Right lung (tissue), 5 donors: Measurements from ENCODE around the gene TMEM143. TPM values are rescaled to one million over a fixed set of nuclear protein-coding genes. Genes with fewer than 3 reads are reported as not detected.
A peak's percentile ranks its signal among the peaks of the same experiment; 100 is the strongest.
"Not testable (repeated sequence)": the region's sequence is repeated elsewhere in the genome, so short reads cannot be mapped to it uniquely, and the experiment has no call there.

Source experiments
- DNase-seq, 2 donors: peaks; one replicate each; pipeline ENCODE4 v3.0.0-alpha.2; 2013
- polyA plus RNA-seq, 5 donors: library from polyadenylated mRNA; unstranded; fragments of 120-200 nt; gene quantifications; one replicate each; pipeline versions ENCODE4 v1.2.1 to v1.2.3, GENCODE V29; 2013; ENCODE audit warnings: inconsistent platforms in 1 of 5, low replicate concordance in 1 of 5; ENCODE audit not compliant: insufficient read length in 5 of 5, insufficient read depth in 1 of 5

The TMEM143 gene
- polyA plus RNA-seq, 5 donors: 6.6 to 9.2 (median 7.7) TPM

DNA sequence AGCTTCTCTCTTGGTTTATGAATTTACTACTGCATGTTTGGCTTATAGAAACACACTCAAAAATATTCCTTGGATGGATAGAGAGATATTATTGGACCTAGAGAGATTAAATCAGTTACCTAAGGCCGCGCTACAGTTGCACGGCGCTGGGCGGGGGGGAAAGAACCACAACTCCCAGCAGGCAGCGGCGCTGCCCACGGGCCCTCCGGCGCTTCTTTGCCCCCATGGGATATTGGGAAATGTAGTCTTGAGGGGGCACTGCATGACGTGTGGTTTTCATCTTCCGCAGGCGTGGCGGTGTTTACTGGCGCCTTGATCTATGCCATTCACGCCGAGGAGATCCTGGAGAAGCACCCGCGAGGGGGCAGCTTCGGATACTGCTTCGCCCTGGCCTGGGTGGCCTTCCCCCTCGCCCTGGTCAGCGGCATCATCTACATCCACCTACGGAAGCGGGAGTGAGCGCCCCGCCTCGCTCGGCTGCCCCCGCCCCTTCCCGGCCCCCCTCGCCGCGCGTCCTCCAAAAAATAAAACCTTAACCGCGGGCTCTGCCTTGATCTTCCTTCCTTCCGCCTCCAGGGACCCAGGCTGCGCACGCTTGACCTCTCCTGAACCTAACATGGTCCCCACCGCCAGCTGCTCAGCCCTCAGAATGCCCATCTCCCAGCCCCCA, 33.6 kb downstream of the TMEM143 start:
- DNase-seq: peak; percentile 57

DNA sequence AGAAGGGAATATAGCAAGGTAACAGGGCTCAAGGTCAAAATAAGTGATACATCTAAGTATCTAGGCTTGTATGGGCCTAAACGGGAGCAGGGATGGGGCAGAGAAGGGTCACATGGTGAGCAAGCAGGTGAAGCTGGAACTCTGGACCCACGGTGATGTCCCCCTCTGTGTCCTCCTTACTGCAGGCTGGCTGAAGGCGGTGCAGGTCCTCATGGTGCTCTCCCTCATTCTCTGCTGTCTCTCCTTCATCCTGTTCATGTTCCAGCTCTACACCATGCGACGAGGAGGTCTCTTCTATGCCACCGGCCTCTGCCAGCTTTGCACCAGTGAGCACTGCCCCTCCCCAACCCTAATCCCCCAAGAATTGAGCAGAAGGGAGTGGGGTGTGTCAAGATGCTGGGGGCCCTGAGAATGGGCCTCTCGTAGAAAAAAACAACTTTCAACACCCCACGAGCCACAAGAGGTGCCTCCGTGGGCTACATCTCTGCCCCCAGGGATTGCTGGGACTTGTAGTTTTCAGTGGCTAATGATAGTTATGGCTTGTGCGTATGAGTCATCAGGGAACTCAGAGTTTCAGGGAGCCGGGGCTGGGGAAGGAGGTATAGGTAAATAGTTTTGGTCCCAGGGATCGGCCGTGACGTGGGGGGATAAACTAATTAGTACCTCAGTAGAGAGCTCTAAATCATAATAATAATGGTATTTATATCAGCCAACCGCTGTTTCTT, 34.4 kb downstream of the TMEM143 start:
- no peak for DNase-seq

DNA sequence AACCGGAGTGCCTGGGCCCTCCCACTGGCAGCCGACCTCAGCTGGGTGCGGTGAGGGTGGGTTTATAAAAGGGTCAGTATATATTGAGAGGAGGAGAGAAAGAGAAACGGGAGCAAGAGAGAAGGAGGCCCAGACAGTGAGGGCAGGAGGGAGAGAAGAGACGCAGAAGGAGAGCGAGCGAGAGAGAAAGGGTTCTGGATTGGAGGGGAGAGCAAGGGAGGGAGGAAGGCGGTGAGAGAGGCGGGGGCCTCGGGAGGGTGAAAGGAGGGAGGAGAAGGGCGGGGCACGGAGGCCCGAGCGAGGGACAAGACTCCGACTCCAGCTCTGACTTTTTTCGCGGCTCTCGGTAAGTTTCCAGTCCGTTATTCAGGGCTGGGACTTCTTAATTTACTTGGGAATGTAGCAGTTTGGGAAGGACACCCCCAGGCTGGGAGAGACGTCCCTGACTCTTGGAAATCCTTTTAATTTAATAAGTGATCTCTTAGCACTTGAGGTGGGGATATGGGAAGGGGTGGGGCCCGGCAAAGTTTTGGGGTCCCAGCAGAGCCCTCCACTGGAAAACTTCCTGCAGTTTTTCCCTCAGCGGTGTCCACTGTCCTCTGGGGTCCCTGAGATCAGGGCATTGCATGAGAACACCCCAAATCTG, 38.4 kb downstream of the TMEM143 start, which contains the start of gene EMP3:
Gene EMP3 (plus strand): TSS at position 288 of the 646 bp plus-strand sequence. CDS start 1,293 bp downstream, outside the sequence.
- peak; percentile 83 to 87 for DNase-seq

DNA sequence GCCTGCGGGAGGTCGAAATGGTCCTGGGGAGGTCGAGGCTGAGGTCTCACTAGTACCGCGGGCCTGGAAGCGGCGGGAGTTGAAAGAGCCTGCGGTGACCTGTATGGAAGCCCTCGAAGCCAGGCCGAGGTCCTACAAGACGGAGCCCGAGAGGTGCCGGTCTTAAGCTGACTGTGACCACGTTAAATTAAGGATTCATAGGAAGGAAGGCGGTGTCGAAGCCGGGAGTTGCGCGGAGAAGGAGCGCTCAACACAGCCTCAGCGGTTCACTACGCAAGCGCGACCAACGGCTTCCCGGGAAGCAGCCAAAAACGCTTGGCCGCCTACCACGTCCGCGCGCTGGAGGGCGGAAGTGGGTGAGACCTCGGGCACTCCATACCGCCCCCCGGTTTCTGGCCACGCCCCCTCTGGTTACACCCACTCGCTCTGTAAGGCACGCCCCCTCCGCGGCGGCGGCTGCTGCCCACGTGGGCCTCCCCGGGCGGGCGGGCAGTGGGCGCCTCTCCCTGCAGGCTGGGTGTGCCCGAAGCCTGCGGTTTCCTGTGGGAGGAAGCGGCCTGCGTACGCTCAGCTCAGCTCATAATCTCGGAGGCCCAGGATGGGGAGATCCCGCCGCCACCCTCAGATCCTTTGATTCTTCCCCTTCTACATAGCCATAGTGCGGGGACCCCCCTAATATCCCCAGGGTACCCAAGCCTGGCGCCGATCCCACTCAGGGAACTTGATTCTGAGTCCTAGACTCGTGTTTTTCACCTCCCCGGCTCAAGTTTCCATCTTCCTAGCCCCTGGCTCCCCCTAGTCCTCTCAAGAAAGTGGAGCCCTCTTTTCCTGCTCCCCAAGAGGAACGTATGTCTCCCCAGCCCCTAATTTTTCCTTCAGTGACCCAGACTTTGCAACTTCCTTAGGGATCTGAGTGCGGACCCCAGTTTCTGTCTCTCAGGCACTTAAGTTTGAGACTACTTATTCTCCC, 41.8 kb downstream of the TMEM143 start:
- DNase-seq: peak; percentile 99

DNA sequence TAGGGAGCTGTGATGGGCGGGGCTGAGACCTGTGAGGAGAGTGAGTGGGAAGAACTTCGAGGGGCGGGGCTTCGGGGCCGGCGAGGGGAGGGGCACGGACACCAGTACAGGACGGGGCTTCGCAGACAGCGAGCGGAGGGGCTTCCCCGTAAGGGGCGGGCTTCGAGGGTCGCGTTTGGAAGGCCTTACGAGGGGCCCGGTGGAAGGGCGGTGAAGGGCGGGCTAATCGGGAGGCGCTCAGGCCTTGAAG, 42.4 kb downstream of the TMEM143 start:
- DNase-seq: peak; percentile 91

DNA sequence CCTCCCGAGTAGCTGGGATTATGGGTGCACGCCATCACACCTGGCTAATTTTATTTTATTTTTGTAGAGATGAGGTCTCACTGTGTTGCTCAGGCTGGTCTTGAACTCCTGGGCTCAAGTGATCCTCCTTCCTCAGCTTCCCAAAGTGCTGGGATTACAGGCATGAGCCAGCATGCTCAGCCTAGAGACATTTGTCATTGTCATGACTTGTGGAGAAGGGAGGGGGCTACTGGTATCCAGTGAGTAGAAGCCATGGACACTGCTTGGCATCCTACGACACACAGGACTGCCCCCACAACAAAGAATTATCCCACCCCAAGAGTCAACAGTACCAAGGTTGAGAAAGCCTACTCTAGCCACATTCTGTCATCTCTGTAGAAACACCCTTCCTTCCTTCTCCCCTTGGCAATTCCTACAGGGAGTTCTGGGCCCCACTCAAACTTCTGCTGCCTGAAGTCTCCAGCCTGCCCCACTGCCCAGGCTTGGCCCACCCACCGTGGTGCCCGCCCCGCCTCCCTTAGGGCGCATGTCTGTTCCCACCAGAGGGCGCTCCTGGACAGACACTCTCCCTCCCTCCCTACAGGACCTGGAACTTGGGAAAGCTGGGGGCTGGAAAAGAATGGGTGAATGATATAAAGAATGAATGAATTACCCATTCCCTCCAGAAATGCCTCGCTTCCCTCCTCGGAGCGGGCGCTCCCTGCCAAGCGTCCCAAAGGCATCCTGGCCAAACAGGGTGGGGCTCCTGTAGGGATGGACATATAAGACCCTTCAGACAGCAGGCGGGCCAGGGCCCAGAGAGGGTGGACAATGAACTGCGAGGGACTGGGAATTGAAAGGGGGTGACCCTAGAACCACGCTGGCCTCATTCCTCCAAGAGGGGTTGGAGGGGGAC, 43.8 kb downstream of the TMEM143 start:
- DNase-seq: peak in 1 of 2 donors; percentile 63

DNA sequence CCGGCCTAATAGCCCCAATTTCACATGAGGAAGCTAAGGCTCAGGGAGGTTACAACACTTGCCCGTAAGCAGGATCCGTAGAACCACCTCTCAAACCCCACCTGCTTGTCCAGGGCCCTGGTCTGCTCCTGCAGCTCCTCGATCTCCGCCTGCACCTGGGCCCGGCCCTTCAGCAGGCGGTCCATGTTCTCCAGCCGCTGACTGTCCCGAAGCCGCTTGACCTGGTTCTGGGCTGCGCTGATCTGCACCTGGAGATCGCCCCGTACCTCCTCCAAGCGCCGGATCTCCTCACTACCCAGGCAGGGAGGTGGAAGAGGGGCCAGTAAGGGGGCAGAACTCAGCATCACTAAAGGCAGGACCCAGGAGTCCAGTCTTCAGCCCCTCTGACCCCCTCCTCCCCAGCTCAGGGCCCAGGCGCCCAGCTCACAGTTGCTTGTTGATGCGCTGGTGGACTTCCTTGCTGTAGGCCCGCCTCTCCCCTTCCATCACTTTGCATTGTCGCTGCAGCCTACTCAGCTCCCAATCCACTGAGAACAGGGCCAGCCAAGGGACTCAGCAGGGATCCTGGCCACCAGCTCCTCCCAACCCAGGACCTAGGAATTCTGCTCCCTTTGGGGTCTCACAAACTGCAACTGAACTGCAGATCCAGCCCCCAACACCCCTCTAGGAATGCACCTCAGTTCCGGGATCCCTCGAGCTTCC, 45.3 kb downstream of the TMEM143 start:
- no peak for DNase-seq

DNA sequence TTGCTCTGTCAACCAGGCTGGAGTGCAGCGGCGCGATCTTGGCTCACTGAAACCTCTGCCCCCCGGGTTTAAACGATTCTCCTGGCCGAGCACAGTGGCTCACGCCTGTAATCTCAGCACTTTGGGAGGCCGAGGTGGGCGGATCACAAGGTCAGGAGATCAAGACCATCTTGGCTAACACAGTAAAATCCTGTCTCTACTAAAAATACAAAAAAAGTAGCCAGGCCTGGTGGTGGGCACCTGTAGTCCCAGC, 46.1 kb downstream of the TMEM143 start:
- DNase-seq: not testable (repeated sequence)

DNA sequence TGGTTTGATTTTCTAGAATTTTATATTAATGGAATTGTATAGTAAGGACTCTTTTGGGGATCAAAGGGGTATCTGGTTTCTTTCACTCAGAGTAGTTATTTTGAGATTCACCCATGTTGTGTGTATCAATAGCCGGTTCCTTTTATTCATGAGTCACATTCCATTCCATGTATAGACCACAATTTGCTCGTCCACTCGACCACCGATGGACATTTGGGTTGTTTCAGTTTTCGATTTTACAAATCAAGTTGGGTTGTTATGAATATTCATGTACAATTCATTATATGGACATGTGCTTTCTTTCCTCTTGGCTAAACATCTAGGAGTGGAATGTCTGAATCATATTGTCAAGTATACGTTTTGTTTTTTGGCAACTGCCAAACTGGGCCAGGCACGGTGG, 48.0 kb downstream of the TMEM143 start:
- no peak for DNase-seq

DNA sequence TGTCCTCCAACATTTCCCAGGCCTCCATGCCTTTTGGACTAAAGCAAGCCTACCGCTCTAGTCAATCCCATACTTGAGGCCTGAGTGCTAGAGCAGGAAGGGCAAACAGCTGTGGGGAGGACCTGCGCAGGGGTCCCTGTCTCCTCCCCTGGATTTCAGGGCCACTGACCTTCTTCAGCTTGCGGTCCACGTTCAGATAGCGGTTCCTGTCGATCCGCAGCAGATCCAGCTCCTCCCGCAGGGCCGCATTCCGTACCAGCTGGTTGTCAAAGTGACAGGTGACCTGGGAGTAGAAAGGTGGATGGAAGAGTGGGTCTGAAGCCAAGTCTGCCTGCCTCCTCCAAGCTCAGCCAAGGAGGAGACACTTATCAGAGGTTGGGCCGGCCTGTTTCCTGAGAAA, 52.4 kb downstream of the TMEM143 start:
- DNase-seq: no peak

DNA sequence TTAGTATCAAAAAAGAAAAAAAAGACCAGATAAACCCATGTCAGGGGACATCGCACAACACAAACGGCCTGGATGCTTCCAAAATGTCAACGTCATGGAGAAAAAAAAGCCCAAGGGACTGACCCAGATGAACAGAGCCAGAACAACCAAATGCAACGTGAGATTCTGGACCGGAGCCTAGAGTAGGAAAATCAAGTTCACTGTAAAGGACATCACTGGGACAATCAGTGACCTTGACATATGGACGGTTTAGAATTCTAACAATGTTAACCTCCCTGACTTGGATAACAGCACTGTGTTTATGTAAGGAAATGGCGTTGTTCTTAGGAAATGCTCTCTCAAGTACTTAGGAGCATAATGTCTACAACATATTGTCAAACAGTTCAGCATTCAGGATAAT, 53.5 kb downstream of the TMEM143 start:
- no peak for DNase-seq

DNA sequence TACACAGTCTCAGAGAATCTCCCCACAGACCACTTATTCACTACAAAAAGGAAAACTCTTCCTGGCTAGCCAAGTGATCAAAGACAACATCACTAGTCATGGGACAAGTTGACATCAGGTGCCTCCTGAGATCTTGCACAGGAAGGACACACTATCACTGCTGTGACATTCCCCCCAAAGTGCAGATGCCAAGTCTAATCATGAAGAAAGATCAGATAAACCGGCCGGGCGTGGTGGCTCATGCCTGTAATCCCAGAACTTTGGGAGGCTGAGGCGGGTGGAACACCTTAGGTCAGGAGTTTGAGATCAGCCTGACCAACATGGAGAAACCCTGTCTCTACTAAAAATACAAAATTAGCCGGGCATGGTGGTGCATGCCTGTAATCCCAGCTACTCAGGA, 54.0 kb downstream of the TMEM143 start:
- not testable (repeated sequence) for DNase-seq

DNA sequence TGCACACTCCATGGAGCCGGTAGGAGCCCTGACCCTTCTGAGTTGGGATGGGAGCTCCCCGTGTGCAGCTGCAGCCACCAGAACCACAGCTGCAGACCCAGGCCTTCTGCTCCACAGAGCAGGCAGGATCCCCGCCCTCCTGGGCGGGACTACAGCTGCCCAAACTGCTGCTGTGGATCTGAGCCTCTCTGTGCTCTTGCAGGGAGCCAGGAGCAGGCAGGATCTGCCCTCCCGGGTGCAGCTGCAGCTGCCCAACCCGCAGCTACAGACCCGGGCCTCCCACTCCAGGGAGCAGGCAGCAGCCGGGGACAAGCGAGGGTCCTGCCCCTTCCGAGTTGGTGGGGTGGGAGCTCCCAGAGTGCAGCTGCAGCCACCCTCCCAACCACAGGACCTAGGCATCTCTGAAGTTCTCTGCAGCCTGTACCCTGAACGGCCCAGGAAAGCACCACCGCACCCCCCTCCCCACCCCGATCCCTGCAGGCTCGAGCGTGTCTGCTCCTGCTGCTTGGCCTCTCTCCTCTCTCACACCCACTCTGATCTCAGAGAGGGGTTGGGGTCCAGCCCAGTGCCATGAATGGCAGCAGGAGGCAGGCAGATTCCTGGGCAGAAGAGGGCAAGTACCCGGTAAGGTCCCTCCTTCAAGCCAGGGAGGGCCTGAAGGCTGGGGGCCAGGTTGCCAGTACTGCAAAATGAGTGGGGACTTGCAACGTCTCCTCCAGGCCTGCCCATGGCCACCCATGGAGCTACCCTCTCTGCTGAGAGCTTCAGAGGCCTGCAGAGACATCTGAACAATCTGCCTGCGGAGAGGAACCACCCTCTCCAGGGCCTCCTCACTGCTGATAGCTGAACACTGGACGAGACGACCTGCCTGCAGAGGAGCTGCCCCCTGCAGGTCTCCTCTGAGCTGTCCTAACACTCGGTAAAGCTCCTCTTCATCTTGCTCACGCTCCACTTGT, 54.8 kb downstream of the TMEM143 start:
- no peak for DNase-seq

DNA sequence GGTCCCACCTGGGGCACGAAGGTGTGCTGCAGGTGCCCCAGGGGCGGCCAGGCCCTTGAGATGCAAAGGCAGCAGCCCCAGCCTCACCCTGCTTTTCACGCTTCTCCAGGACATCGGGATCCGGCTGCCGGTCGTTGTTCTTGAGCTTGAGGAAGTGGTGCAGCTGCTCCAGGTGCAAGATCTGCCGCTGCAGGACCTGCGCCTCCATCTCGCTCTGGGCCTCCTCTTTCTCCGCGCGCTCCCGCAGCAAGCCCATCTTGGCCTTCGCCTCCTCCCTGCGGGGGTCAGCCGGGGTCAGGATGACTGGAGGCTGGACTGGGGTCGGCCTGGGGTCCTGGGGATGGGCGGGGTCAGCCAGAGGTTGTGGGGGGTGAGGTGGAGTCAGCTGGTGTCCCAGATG, 59.9 kb downstream of the TMEM143 start:
- DNase-seq: no peak

DNA sequence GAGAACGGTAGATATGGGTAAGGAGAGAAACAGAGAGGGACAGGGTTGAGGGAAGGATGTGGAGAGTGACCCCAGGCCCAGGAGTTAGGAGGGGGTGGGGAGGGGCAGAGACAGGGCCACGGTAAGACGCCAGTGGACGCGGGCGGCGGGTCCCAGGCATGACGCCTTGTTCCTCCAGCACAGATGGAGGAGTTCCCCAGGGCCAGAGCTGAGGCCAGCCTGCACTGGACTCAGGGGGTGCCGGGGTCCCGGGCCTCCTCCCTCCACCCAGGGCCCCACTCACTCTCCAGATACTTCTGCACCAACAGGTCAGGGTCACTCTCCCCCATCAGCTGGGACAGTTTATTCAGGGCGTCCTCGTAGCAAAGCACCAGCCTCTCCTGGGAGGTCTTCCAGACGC, 60.4 kb downstream of the TMEM143 start:
- no peak for DNase-seq

DNA sequence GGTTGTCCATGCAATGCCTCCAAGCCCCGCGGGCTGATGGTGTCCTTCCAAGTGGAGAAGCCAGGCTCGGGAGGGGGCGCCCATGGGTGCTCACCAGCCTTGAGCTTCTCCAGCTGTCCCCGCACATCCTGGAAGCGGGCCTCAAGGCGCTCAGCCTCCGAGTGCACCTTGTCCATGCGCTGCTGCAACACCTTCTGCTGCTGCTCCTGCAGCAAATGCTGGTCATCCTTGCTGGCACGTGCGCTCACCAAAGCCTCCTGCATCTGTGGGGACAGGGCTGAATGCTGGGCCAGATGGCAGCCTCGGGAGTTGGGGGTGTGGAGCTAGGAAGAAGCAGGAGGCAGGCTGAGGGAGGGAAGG, 61.2 kb downstream of the TMEM143 start:
- DNase-seq: no peak

DNA sequence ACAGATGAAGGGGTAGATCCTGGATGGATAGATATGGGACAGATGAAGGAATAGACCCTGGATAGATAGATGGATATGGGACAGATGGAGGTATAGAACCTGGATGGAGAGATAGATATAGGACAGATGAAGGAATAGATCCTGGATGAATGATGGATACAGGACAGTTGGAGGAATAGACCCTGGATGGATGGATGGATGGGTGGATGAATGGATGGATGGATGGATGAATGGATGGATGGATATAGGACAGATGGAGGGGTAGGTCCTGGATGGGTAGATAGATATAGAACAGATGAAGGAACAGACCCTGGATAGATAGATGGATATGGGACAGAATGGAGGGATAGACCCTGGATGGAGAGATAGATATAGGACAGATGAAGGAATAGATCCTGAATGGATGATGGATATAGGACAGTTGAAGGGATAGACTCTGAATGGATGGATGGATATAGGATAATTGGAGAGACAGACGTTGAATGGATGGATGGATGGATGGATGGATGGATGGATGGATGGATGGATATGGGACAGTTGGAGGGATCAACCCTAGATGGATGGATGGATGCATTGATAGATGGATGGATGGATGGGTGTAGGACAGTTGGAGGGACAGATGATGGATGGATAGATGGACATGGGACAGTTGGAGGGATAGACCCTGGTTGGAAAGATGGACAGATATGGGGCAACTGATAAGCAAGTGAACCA, 61.7 kb downstream of the TMEM143 start:
- DNase-seq: no peak

DNA sequence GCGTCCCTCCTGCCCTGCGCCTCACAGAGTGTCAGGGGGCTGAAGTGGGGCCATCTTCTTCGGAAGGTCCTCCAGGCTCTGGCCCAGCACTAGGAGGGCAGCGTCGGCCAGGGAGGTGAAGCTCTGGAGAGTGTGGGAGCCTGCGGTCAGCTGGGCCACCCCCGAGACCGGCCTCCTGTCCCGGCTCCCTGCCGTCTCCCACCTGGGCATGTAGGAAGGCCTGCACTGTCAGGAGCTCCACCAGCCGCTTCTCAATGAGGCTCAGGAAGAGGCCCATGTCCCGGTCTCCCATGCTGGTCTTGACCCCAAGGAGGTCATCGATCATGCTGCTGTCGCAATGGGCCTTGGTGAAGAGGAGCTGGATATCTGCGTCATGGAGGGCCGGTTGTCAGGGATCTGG, 65.8 kb downstream of the TMEM143 start:
- no peak for DNase-seq
